Measurements from ENCODE around the gene CERS3. TPM values are rescaled to one million over a fixed set of nuclear protein-coding genes. Genes with fewer than 3 reads are reported as not detected.

Gene CERS3
- polyA plus RNA-seq, 1 experiment, result not detected

DNA sequence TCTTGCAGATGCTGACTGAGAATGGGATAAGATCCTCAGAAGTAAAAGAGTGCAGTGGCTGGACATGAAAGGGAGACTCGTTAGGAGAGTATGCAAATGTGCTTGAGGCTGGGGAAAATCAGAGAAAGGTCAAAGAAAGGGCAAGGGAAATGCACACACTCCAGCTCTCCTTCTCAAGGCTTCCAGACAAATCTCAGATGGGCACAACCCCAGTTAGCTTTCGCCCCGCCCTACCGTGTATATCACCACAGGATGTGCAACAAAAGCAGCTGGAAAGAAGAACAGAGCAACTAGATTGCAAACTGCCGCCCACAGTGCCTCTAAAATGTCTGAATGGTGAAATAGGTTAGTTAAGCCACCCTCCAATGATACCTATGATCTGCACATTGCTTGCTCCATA lies 63.9 kb downstream of the CERS3 start:
- H3K4me3 ChIP-seq (ENCODE audit: low read depth, low read length), result no peak overlapping the region
- no peaks in the 10 kb centered on the region for H3K9me3 ChIP-seq (ENCODE audit: control insufficient read depth, insufficient read depth, low read length)
- TF ChIP-seq, protein P1, sequence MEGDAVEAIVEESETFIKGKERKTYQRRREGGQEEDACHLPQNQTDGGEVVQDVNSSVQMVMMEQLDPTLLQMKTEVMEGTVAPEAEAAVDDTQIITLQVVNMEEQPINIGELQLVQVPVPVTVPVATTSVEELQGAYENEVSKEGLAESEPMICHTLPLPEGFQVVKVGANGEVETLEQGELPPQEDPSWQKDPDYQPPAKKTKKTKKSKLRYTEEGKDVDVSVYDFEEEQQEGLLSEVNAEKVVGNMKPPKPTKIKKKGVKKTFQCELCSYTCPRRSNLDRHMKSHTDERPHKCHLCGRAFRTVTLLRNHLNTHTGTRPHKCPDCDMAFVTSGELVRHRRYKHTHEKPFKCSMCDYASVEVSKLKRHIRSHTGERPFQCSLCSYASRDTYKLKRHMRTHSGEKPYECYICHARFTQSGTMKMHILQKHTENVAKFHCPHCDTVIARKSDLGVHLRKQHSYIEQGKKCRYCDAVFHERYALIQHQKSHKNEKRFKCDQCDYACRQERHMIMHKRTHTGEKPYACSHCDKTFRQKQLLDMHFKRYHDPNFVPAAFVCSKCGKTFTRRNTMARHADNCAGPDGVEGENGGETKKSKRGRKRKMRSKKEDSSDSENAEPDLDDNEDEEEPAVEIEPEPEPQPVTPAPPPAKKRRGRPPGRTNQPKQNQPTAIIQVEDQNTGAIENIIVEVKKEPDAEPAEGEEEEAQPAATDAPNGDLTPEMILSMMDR (IDR thresholded peaks at IDR 0.05; ENCODE audit: low read depth, low read length), result no peak
- H3K27me3 ChIP-seq (ENCODE audit: control insufficient read depth, insufficient read depth, low read length), result no peaks in the 10 kb centered on the region
- ChIA-PET POLR2A (no interaction called here), CTCF (no interaction called here)
- no peak for DNase-seq (ENCODE audit: low read depth, low spot score)
- no peak overlapping the region for H3K27ac ChIP-seq (ENCODE audit: low read depth, low read length)

DNA sequence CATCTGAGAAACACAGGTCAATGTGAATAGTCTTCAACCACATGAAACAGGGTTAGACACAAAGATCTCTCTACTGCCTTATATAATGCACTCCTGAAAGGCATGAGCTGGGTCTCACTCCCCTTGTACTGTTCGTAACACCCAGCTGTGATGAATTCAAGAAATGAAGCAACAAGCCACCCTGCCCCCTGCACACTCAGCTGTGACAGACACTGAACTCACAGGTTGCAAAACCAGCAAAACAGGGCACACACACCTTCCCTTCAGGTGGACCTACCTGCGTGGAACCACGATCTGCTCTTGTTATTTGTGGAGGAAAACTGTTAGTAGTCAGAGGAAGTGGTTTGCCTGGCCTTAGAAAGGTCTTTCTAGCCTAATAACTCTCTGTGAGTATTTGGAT lies 64.5 kb downstream of the CERS3 start:
- POLR2A ChIA-PET, result no interaction called here
- CTCF ChIA-PET, result no interaction called here
- H3K27ac ChIP-seq (ENCODE audit: low read depth, low read length), result no peak overlapping the region
- no peak overlapping the region for H3K4me3 ChIP-seq (ENCODE audit: low read depth, low read length)
- H3K27me3 ChIP-seq (ENCODE audit: control insufficient read depth, insufficient read depth, low read length), result no peaks in the 10 kb centered on the region
- TF ChIP-seq, protein P1 (IDR thresholded peaks at IDR 0.05; ENCODE audit: low read depth, low read length), result no peak
- H3K9me3 ChIP-seq (ENCODE audit: control insufficient read depth, insufficient read depth, low read length), result peaks cover 1% of the 10 kb centered on the region; the same call in 1 of the 2 replicates
- DNase-seq (ENCODE audit: low read depth, low spot score), result no peak

DNA sequence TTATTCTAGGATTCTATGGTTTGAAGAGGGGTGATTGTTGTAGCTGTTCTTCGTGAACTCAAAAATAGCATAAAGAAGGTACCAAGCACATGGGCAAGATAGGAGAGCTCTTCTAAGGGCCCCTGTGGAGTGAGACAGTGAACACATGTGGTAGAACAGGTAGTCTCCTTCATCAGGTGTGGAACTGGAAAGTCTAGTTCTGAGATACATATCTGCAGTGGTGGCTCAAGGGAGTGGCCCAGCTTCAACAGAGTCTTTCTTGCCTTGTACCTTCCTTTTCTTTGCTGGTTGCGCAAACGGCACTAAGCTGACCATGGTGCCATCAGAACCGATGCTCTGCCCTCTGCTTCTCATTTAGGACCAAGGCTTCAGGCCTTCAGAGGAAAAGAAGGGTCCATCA lies 65.2 kb downstream of the CERS3 start:
- ChIA-PET CTCF (no interaction called here), POLR2A (no interaction called here)
- H3K27ac ChIP-seq (ENCODE audit: low read depth, low read length), result no peak overlapping the region
- peaks cover 3% of the 10 kb centered on the region for H3K9me3 ChIP-seq (ENCODE audit: control insufficient read depth, insufficient read depth, low read length)
- no peaks in the 10 kb centered on the region for H3K27me3 ChIP-seq (ENCODE audit: control insufficient read depth, insufficient read depth, low read length)
- TF ChIP-seq, protein P1 (IDR thresholded peaks at IDR 0.05; ENCODE audit: low read depth, low read length), result no peak
- DNase-seq (ENCODE audit: low read depth, low spot score), result no peak
- no peak overlapping the region for H3K4me3 ChIP-seq (ENCODE audit: low read depth, low read length)

DNA sequence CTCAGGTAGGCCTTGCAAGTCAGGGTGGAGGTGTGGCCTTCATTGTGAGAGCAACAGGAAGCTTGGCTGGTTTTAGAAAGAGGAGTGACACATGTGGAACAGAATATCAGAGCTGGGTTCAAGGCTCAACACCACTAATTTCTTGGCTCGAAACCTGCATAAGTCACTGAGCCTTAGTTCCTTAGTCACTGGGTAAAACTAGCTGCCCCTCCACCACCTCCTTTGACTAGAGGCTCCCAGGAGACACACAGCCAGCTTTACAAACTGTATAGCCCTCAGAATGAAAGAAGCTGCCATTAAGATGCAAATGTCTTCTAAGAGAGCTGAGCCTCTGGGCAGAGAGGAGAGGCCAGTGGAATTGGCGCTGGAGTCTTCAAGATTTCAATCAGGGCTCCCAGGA lies 67.7 kb downstream of the CERS3 start:
- no peaks in the 10 kb centered on the region for H3K27me3 ChIP-seq (ENCODE audit: control insufficient read depth, insufficient read depth, low read length)
- ChIA-PET CTCF (interaction anchor here (0.6 kb wide), 1 partner anchor 30 kb away, joined by 5 read pairs; no protein-coding TSS in a partner anchor), POLR2A (no interaction called here)
- H3K27ac ChIP-seq (ENCODE audit: low read depth, low read length), result no peak overlapping the region
- peaks cover 7% of the 10 kb centered on the region for H3K9me3 ChIP-seq (ENCODE audit: control insufficient read depth, insufficient read depth, low read length)
- H3K4me3 ChIP-seq (ENCODE audit: low read depth, low read length), result no peak overlapping the region
- TF ChIP-seq, protein P1 (IDR thresholded peaks at IDR 0.05; ENCODE audit: low read depth, low read length), result no peak
- DNase-seq (ENCODE audit: low read depth, low spot score), result no peak

DNA sequence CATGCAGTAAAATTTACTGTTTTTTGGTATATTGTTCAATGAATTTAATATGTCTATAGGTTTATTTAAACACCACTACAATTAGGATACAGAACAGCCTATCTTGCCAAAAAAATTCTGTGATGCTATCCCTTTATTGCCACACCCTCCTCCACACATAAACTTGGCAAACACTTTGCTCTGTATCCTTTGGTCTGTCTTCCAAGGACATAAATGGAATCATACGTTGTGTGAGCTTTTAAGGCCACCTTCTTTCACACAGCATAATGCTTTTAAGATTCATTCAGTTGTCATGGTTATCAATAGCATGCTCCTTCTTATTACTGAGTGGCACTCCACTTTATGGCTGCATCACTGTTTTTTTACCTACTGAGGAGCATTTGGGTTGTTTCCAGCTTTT lies 71.5 kb downstream of the CERS3 start:
- Histone ChIP-seq H3K27ac (ENCODE audit: low read depth, low read length) (no peak overlapping the region), H3K4me3 (ENCODE audit: low read depth, low read length) (no peak overlapping the region), H3K9me3 (ENCODE audit: control insufficient read depth, insufficient read depth, low read length) (peaks cover 7% of the 10 kb centered on the region), H3K27me3 (ENCODE audit: control insufficient read depth, insufficient read depth, low read length) (no peaks in the 10 kb centered on the region)
- CTCF ChIA-PET, result no interaction called here
- POLR2A ChIA-PET, result no interaction called here
- TF ChIP-seq, protein P1 (IDR thresholded peaks at IDR 0.05; ENCODE audit: low read depth, low read length), result no peak
- DNase-seq (ENCODE audit: low read depth, low spot score), result no peak

All from AG04450 (cell line).